Measurements from ENCODE around the gene LTB4R2. TPM values are rescaled to one million over a fixed set of nuclear protein-coding genes. Genes with fewer than 3 reads are reported as not detected.

The LTB4R2 gene
- total RNA-seq, 1 donor from 2014 or later: 9.3 TPM

- Histone ChIP-seq H3K36me3 (ENCODE audit: insufficient read depth, low read length) (no peaks in the 10 kb centered on the region), H3K4me3 (ENCODE audit: insufficient read depth, low read depth, low read length) (no peak overlapping the region), H3K27ac (ENCODE audit: low read depth, low read length) (no peak overlapping the region), H4K20me1 (ENCODE audit: insufficient read depth, low read length) (no peaks in the 10 kb centered on the region), H3K79me2 (ENCODE audit: insufficient read depth, low read length) (no peaks in the 10 kb centered on the region), H3K27me3 (ENCODE audit: insufficient read depth, low read length) (peaks cover 46% of the 10 kb centered on the region), H3K9ac (ENCODE audit: low read length) (no peak overlapping the region), H3K4me1 (ENCODE audit: insufficient read depth, low read length) (no peaks in the 10 kb centered on the region), H3K9me3 (ENCODE audit: insufficient read depth, low read depth, low read length) (no peaks in the 10 kb centered on the region), H2AFZ (ENCODE audit: low read depth, low read length) (no peak overlapping the region), H3K4me2 (ENCODE audit: low read length) (no peak overlapping the region)
- Mint-ChIP-seq H3K27ac (ENCODE audit: unreplicated experiment) (no peak overlapping the region), H3K36me3 (ENCODE audit: low read depth, unreplicated experiment) (peaks cover under 1% of the 10 kb centered on the region), H3K4me3 (ENCODE audit: unreplicated experiment) (no peak overlapping the region), H3K9me3 (ENCODE audit: unreplicated experiment) (peaks cover 3% of the 10 kb centered on the region), H3K27me3 (ENCODE audit: low read depth, unreplicated experiment) (peaks cover 55% of the 10 kb centered on the region), H3K4me1 (ENCODE audit: low read depth, unreplicated experiment) (peaks cover 5% of the 10 kb centered on the region)
- no peak for FAIRE-seq
- TF ChIP-seq EZH2 (IDR thresholded peaks at IDR 0.05; ENCODE audit: insufficient read depth, low read length) (no peak), CTCF (IDR thresholded peaks at IDR 0.05; ENCODE audit: insufficient read depth, low read depth, low read length) (no peak)
- DNase-seq (ENCODE audit: low read depth): no peak
Observed at GRCh38 chr14:24342889-24343288, 32.9 kb downstream of the LTB4R2 start.

GRCh38 chr14:24343795-24344660 is 34.1 kb downstream of the LTB4R2 start:
- Histone ChIP-seq H3K4me3 (ENCODE audit: insufficient read depth, low read depth, low read length) (no peak overlapping the region), H3K79me2 (ENCODE audit: insufficient read depth, low read length) (no peaks in the 10 kb centered on the region), H3K36me3 (ENCODE audit: insufficient read depth, low read length) (no peaks in the 10 kb centered on the region), H3K27ac (ENCODE audit: low read depth, low read length) (no peak overlapping the region), H3K27me3 (ENCODE audit: insufficient read depth, low read length) (peaks cover 39% of the 10 kb centered on the region), H3K9ac (ENCODE audit: low read length) (no peak overlapping the region), H3K4me2 (ENCODE audit: low read length) (no peak overlapping the region), H3K9me3 (ENCODE audit: insufficient read depth, low read depth, low read length) (no peaks in the 10 kb centered on the region), H3K4me1 (ENCODE audit: insufficient read depth, low read length) (no peaks in the 10 kb centered on the region), H2AFZ (ENCODE audit: low read depth, low read length) (no peak overlapping the region), H4K20me1 (ENCODE audit: insufficient read depth, low read length) (no peaks in the 10 kb centered on the region)
- TF ChIP-seq EZH2 (IDR thresholded peaks at IDR 0.05; ENCODE audit: insufficient read depth, low read length) (no peak), CTCF (IDR thresholded peaks at IDR 0.05; ENCODE audit: insufficient read depth, low read depth, low read length) (no peak)
- no peaks in the 10 kb centered on the region for H3K36me3 Mint-ChIP-seq (ENCODE audit: low read depth, unreplicated experiment)
- no peak overlapping the region for H3K4me3 Mint-ChIP-seq (ENCODE audit: unreplicated experiment)
- no peak overlapping the region for H3K27ac Mint-ChIP-seq (ENCODE audit: unreplicated experiment)
- H3K27me3 Mint-ChIP-seq (ENCODE audit: low read depth, unreplicated experiment): peaks cover 49% of the 10 kb centered on the region
- H3K9me3 Mint-ChIP-seq (ENCODE audit: unreplicated experiment): peaks cover 3% of the 10 kb centered on the region
- peaks cover 5% of the 10 kb centered on the region for H3K4me1 Mint-ChIP-seq (ENCODE audit: low read depth, unreplicated experiment)
- no peak for FAIRE-seq
- DNase-seq (ENCODE audit: low read depth): no peak

GRCh38 chr14:24347134-24347533 is 37.2 kb downstream of the LTB4R2 start:
- no peak overlapping the region for H2AFZ ChIP-seq (ENCODE audit: low read depth, low read length)
- TF ChIP-seq CTCF (IDR thresholded peaks at IDR 0.05; ENCODE audit: insufficient read depth, low read depth, low read length) (no peak), EZH2 (IDR thresholded peaks at IDR 0.05; ENCODE audit: insufficient read depth, low read length) (no peak)
- no peak for FAIRE-seq
- no peaks in the 10 kb centered on the region for H3K36me3 ChIP-seq (ENCODE audit: insufficient read depth, low read length)
- no peak overlapping the region for H3K9ac ChIP-seq (ENCODE audit: low read length)
- H3K36me3 Mint-ChIP-seq (ENCODE audit: low read depth, unreplicated experiment): no peaks in the 10 kb centered on the region
- H3K4me2 ChIP-seq (ENCODE audit: low read length): no peak overlapping the region
- peaks cover 5% of the 10 kb centered on the region for H3K4me1 Mint-ChIP-seq (ENCODE audit: low read depth, unreplicated experiment)
- peaks cover 56% of the 10 kb centered on the region for H3K27me3 Mint-ChIP-seq (ENCODE audit: low read depth, unreplicated experiment)
- H3K27ac Mint-ChIP-seq (ENCODE audit: unreplicated experiment): no peak overlapping the region
- no peak overlapping the region for H3K27ac ChIP-seq (ENCODE audit: low read depth, low read length)
- no peak overlapping the region for H3K4me3 Mint-ChIP-seq (ENCODE audit: unreplicated experiment)
- DNase-seq (ENCODE audit: low read depth): no peak
- H4K20me1 ChIP-seq (ENCODE audit: insufficient read depth, low read length): no peaks in the 10 kb centered on the region
- no peak overlapping the region for H3K4me3 ChIP-seq (ENCODE audit: insufficient read depth, low read depth, low read length)
- H3K79me2 ChIP-seq (ENCODE audit: insufficient read depth, low read length): no peaks in the 10 kb centered on the region
- no peaks in the 10 kb centered on the region for H3K4me1 ChIP-seq (ENCODE audit: insufficient read depth, low read length)
- H3K9me3 ChIP-seq (ENCODE audit: insufficient read depth, low read depth, low read length): no peaks in the 10 kb centered on the region
- peaks cover 2% of the 10 kb centered on the region for H3K9me3 Mint-ChIP-seq (ENCODE audit: unreplicated experiment)
- peaks cover 47% of the 10 kb centered on the region for H3K27me3 ChIP-seq (ENCODE audit: insufficient read depth, low read length)

Data from astrocyte (in vitro differentiated cells and primary cell).